ENCODE measurements around the gene SEMA6A.

DNA sequence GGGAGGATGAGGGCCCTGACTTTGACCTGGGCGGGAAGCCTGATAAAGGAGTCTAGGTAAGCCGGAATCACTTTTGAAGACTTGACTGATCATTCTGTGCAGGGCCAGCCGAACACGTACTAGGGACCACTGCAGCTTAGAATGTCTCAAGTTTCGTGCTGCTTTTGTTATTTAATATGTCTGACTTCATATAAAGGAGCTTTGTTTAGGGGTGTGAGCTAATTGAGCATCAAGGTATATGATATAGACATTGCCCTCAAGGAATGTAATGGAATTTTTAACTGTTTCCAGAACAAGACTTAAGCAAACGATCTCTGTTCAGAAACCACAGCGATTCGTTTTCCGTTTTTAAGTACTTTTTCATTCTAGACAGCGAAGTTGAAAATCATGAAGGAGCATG, 173.0 kb downstream of the SEMA6A start:
- TF ChIP-seq POLR2A (IDR thresholded peaks at IDR 0.05), result no peak
- TF ChIP-seq, protein P1, sequence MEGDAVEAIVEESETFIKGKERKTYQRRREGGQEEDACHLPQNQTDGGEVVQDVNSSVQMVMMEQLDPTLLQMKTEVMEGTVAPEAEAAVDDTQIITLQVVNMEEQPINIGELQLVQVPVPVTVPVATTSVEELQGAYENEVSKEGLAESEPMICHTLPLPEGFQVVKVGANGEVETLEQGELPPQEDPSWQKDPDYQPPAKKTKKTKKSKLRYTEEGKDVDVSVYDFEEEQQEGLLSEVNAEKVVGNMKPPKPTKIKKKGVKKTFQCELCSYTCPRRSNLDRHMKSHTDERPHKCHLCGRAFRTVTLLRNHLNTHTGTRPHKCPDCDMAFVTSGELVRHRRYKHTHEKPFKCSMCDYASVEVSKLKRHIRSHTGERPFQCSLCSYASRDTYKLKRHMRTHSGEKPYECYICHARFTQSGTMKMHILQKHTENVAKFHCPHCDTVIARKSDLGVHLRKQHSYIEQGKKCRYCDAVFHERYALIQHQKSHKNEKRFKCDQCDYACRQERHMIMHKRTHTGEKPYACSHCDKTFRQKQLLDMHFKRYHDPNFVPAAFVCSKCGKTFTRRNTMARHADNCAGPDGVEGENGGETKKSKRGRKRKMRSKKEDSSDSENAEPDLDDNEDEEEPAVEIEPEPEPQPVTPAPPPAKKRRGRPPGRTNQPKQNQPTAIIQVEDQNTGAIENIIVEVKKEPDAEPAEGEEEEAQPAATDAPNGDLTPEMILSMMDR (IDR thresholded peaks at IDR 0.05), result no peak

Data from Peyer's patch (tissue), 4 donors.